Parathyroid adenoma (tissue), 2 donors: ENCODE measurements around the gene RCBTB2.

Experiments used
- H2AFZ ChIP-seq: fragments of 300-600 bp; sonication (generic); one replicate; pipeline ENCODE4 v1.7.0; 2017; ENCODE audit warnings: antibody characterized with exemption, mild to moderate bottlenecking
- H3K27ac ChIP-seq: fragments of 300-600 bp; sonication (generic); one replicate; pipeline ENCODE4 v1.7.0; 2017
- H3K27me3 ChIP-seq: fragments of 300-600 bp; sonication (generic); one replicate; pipeline ENCODE4 v1.7.0; 2017; ENCODE audit warnings: low read length; ENCODE audit not compliant: control insufficient read depth, insufficient read depth
- H3K36me3 ChIP-seq: fragments of 300-600 bp; sonication (generic); one replicate; pipeline ENCODE4 v1.7.0; 2017; ENCODE audit warnings: low read length; ENCODE audit not compliant: control insufficient read depth, insufficient read depth
- H3K4me1 ChIP-seq: fragments of 300-600 bp; sonication (generic); one replicate; pipeline ENCODE4 v1.7.0; 2017; ENCODE audit warnings: control low read depth
- H3K4me2 ChIP-seq: fragments of 300-600 bp; sonication (generic); one replicate; pipeline ENCODE4 v1.7.0; 2017; ENCODE audit warnings: low read length
- H3K4me3 ChIP-seq: fragments of 300-600 bp; sonication (generic); one replicate; pipeline ENCODE4 v1.7.0; 2017; ENCODE audit warnings: low read depth, low read length
- H3K79me2 ChIP-seq: fragments of 300-600 bp; sonication (generic); one replicate; pipeline ENCODE4 v1.7.0; 2017; ENCODE audit warnings: control low read depth
- H3K9ac ChIP-seq: fragments of 300-600 bp; sonication (generic); one replicate; pipeline ENCODE4 v1.7.0; 2017; ENCODE audit warnings: mild to moderate bottlenecking
- H3K9me3 ChIP-seq: fragments of 300-600 bp; sonication (generic); one replicate; pipeline ENCODE4 v1.7.0; 2017; ENCODE audit warnings: low read length; ENCODE audit not compliant: control insufficient read depth
- CTCF ChIP-seq: fragments of 300-600 bp; sonication (generic); IDR thresholded peaks from one replicate; pipeline ENCODE4 v1.7.0; 2017; ENCODE audit warnings: antibody characterized with exemption, mild to moderate bottlenecking
- donor health status: primary hyperparathyroidism.

RCBTB2 gene

DNA sequence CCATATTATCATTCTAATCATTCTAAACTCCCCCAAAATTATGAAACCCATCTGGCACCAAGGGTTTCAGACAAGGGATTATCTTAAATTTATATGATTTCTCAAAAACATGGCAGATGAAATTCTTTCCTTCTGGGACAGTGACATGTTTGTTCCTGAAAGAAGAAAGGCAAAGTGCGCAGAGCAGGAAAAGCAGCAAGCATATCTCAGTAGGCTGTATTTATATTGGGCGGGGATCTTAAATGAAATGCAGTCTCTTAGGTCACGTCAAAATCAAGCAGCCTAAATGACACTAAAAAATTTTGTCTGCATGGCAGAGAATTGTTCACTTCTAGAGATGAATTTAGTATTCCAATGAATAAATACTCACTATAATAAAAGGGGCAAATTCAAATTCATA lies 49.3 kb downstream of the RCBTB2 start:
- no peak overlapping the region for H3K4me2 ChIP-seq

DNA sequence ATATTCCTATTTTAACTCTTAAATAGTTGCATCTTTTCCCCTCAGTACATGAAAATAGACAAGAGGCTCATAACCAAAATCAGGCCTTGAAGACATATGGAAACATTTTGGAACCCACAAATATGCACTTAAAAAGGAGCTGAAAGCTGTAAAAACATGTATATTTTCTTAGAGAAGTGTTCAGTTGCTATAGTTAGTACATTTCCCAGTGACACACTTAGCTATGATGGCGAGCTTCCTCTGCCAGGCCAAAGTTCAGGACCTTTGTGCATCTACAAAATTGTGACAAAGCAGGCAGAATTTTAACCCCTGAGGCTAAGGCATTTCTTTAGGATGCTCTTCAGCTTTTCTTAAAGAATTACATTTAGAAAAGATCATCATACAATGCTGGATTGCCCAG lies 54.5 kb downstream of the RCBTB2 start:
- Histone ChIP-seq H3K4me1 (no peaks in the 10 kb centered on the region), H3K27me3 (no peaks in the 10 kb centered on the region), H3K27ac (no peak overlapping the region), H3K4me3 (no peak overlapping the region), H3K79me2 (no peaks in the 10 kb centered on the region), H3K4me2 (no peak overlapping the region), H3K9me3 (no peaks in the 10 kb centered on the region), H3K9ac (no peak overlapping the region), H2AFZ (no peak overlapping the region), H3K36me3 (no peaks in the 10 kb centered on the region)
- no peak for TF ChIP-seq CTCF

More for the DNA sequence above, 49.3 kb downstream of the RCBTB2 start:
- no peak overlapping the region for H3K9ac ChIP-seq
- no peaks in the 10 kb centered on the region for H3K4me1 ChIP-seq
- no peak overlapping the region for H3K27ac ChIP-seq
- no peaks in the 10 kb centered on the region for H3K36me3 ChIP-seq
- H2AFZ ChIP-seq: no peak overlapping the region
- no peaks in the 10 kb centered on the region for H3K27me3 ChIP-seq
- no peaks in the 10 kb centered on the region for H3K9me3 ChIP-seq
- no peaks in the 10 kb centered on the region for H3K79me2 ChIP-seq
- H3K4me3 ChIP-seq: no peak overlapping the region
- no peak for TF ChIP-seq CTCF

GRCh38 chr13:48477191-48477855 lies 55.6 kb downstream of the RCBTB2 start:
- Histone ChIP-seq H3K36me3 (no peaks in the 10 kb centered on the region), H3K4me3 (no peak overlapping the region), H3K79me2 (no peaks in the 10 kb centered on the region)

GRCh38 chr13:48476686-48477085 lies 56.2 kb downstream of the RCBTB2 start:
- no peak for TF ChIP-seq CTCF
- H2AFZ ChIP-seq: no peak overlapping the region
- no peak overlapping the region for H3K9ac ChIP-seq
- H3K36me3 ChIP-seq: no peaks in the 10 kb centered on the region
- no peak overlapping the region for H3K4me3 ChIP-seq
- H3K27me3 ChIP-seq: no peaks in the 10 kb centered on the region
- no peak overlapping the region for H3K27ac ChIP-seq
- H3K9me3 ChIP-seq: no peaks in the 10 kb centered on the region
- H3K4me2 ChIP-seq: no peak overlapping the region
- no peaks in the 10 kb centered on the region for H3K4me1 ChIP-seq
- H3K79me2 ChIP-seq: no peaks in the 10 kb centered on the region

More at GRCh38 chr13:48477191-48477855, 55.6 kb downstream of the RCBTB2 start:
- H3K4me1 ChIP-seq: no peaks in the 10 kb centered on the region
- H3K9ac ChIP-seq: no peak overlapping the region
- H3K27ac ChIP-seq: no peak overlapping the region
- TF ChIP-seq CTCF: no peak
- no peaks in the 10 kb centered on the region for H3K9me3 ChIP-seq
- H3K4me2 ChIP-seq: no peak overlapping the region
- no peaks in the 10 kb centered on the region for H3K27me3 ChIP-seq
- H2AFZ ChIP-seq: no peak overlapping the region

- no peak overlapping the region for H3K4me3 ChIP-seq
Observed at GRCh38 chr13:48476215-48476614, 56.7 kb downstream of the RCBTB2 start.

More at GRCh38 chr13:48476215-48476614, 56.7 kb downstream of the RCBTB2 start:
- Histone ChIP-seq H3K36me3 (no peaks in the 10 kb centered on the region), H3K9ac (no peak overlapping the region), H3K79me2 (no peaks in the 10 kb centered on the region), H3K27ac (no peak overlapping the region), H2AFZ (no peak overlapping the region), H3K4me1 (no peaks in the 10 kb centered on the region), H3K9me3 (no peaks in the 10 kb centered on the region), H3K27me3 (no peaks in the 10 kb centered on the region), H3K4me2 (no peak overlapping the region)
- no peak for TF ChIP-seq CTCF
